Measurements from ENCODE around the gene DCTN1. TPM values are rescaled to one million over a fixed set of nuclear protein-coding genes. Genes with fewer than 3 reads are reported as not detected.

Gene DCTN1
- total RNA-seq, 1 experiment from 2014 or later = 95.0 TPM

Small RNAs within 50 kb of the gene (small RNA-seq; reads per million reads assigned to genes)
- gene RNU6-542P (not detected), gene TAF13P2 (not detected)

Other genes with a start within 250 kb of the DCTN1 start
- gene BOLA3, start 232.4 kb downstream of the DCTN1 start, total RNA-seq (2014; rRNA removed; shearing (Covaris generic); ENCODE audit: low replicate concordance) = 37.3 and 120 TPM in 2 replicates
- 221 and 542 TPM in 2 replicates for gene MOB1A, start 201.4 kb downstream of the DCTN1 start, total RNA-seq (2014; rRNA removed; shearing (Covaris generic); ENCODE audit: low replicate concordance)
- gene MTHFD2, start 181.7 kb downstream of the DCTN1 start, total RNA-seq (2014; rRNA removed; shearing (Covaris generic); ENCODE audit: low replicate concordance) = 710 and 714 TPM in 2 replicates
- 0.65 and 3.2 TPM in 2 replicates for gene SLC4A5, start 36.9 kb downstream of the DCTN1 start, total RNA-seq (2014; rRNA removed; shearing (Covaris generic); ENCODE audit: low replicate concordance)
- gene C2orf81, start 41.3 kb upstream of the DCTN1 start, total RNA-seq (2014; rRNA removed; shearing (Covaris generic); ENCODE audit: low replicate concordance) = 3.8 and 7.6 TPM in 2 replicates
- 130 and 239 TPM in 2 replicates for gene WDR54, start 41.4 kb upstream of the DCTN1 start, total RNA-seq (2014; rRNA removed; shearing (Covaris generic); ENCODE audit: low replicate concordance)
- 28.1 and 31.5 TPM in 2 replicates for gene RTKN, start 61.6 kb upstream of the DCTN1 start, total RNA-seq (2014; rRNA removed; shearing (Covaris generic); ENCODE audit: low replicate concordance)
- 29.3 and 86.9 TPM in 2 replicates for gene INO80B, start 74.8 kb upstream of the DCTN1 start, total RNA-seq (2014; rRNA removed; shearing (Covaris generic); ENCODE audit: low replicate concordance)
- gene WBP1, start 78.1 kb upstream of the DCTN1 start, total RNA-seq (2014; rRNA removed; shearing (Covaris generic); ENCODE audit: low replicate concordance) = 124 and 149 TPM in 2 replicates
- gene MOGS, start 85.1 kb upstream of the DCTN1 start, total RNA-seq (2014; rRNA removed; shearing (Covaris generic); ENCODE audit: low replicate concordance) = 69.1 and 95.6 TPM in 2 replicates
- gene MRPL53, start 92.4 kb upstream of the DCTN1 start, total RNA-seq (2014; rRNA removed; shearing (Covaris generic); ENCODE audit: low replicate concordance) = 91.4 and 144 TPM in 2 replicates
- gene CCDC142, start 102.7 kb upstream of the DCTN1 start, total RNA-seq (2014; rRNA removed; shearing (Covaris generic); ENCODE audit: low replicate concordance) = 47.7 and 50.5 TPM in 2 replicates
- 47.5 and 54.9 TPM in 2 replicates for gene TTC31, start 102.8 kb upstream of the DCTN1 start, total RNA-seq (2014; rRNA removed; shearing (Covaris generic); ENCODE audit: low replicate concordance)
- 7.2 and 15.8 TPM in 2 replicates for gene LBX2, start 119.3 kb upstream of the DCTN1 start, total RNA-seq (2014; rRNA removed; shearing (Covaris generic); ENCODE audit: low replicate concordance)
- gene PCGF1, start 127.4 kb upstream of the DCTN1 start, total RNA-seq (2014; rRNA removed; shearing (Covaris generic); ENCODE audit: low replicate concordance) = 44.8 and 58.3 TPM in 2 replicates
- gene TLX2, start 134.1 kb upstream of the DCTN1 start, total RNA-seq (2014; rRNA removed; shearing (Covaris generic); ENCODE audit: low replicate concordance) = 0.25 and 2.5 TPM in 2 replicates
- gene DQX1, start 145.9 kb upstream of the DCTN1 start, total RNA-seq (2014; rRNA removed; shearing (Covaris generic); ENCODE audit: low replicate concordance) = 1.4 and 22.6 TPM in 2 replicates
- gene AUP1, start 149.4 kb upstream of the DCTN1 start, total RNA-seq (2014; rRNA removed; shearing (Covaris generic); ENCODE audit: low replicate concordance) = 216 and 273 TPM in 2 replicates
- gene HTRA2, start 149.6 kb upstream of the DCTN1 start, total RNA-seq (2014; rRNA removed; shearing (Covaris generic); ENCODE audit: low replicate concordance) = 36.8 and 72.1 TPM in 2 replicates
- 0.15 and 1.3 TPM in 2 replicates for gene LOXL3, start 173.6 kb upstream of the DCTN1 start, total RNA-seq (2014; rRNA removed; shearing (Covaris generic); ENCODE audit: low replicate concordance)
- 24.7 and 57.1 TPM in 2 replicates for gene DOK1, start 174.4 kb upstream of the DCTN1 start, total RNA-seq (2014; rRNA removed; shearing (Covaris generic); ENCODE audit: low replicate concordance)

Data from Karpas-422 (cell line).